ENCODE measurements around the gene GDE1. TPM values are rescaled to one million over a fixed set of nuclear protein-coding genes. Genes with fewer than 3 reads are reported as not detected.

The GDE1 gene
- polyA plus RNA-seq, 2 of the 4 experiments (the other 2 are of a cell fraction), result 54.9 to 85.2 TPM

DNA sequence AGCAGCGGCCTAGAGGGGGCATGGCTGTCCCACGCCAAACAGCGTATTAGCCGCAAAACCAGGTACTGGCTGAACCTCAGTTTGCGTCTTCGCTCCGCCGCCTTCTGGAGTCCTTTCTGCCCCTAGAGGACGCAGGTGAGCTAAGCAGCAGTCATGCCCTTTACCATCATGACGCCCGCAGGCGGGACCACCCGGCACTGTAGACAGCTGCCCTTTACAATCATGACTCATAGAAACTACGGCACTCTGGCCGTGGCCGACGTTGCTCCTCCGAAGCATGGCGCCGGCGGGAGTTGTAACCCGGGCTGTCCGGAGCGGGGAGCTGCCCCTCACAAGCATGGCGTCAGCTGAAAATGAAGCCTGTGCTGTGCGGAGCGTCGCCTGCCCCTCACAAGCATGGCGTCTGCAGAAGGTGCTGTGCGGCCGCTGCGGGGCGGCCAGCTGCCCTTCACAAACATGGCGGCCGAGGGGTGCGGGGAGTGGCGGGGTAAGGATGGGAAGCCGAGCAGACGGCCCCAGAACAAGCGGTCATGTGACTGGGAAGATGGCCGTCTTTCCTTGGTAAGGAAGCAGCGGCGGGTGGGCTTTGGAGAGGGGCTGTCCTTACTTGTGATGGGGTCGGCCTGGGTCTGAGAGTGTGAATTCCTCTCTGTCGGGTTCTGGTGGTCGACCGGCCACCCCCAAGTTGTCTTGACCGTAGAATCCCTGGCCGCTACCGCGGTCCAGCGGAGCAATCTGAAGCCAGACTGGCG is 33.5 kb upstream of the GDE1 start, which contains the start of gene VPS35L (continued):
- TF ChIP-seq PBX3 (IDR thresholded peaks at IDR 0.05) (peak; percentile 64; the same call in 1 of the 2 replicates), RARB (CRISPR knock-in tag; IDR thresholded peaks at IDR 0.05) (no peak), TP53 (CRISPR knock-in tag; IDR thresholded peaks at IDR 0.05) (0 out of 2 replicates have a peak, but pooled peaks have one; percentile 28), CEBPB (IDR thresholded peaks at IDR 0.05) (no peak), RCOR1 (IDR thresholded peaks at IDR 0.05; ENCODE audit: low read depth, low read length) (no peak), FOSB (CRISPR knock-in tag; IDR thresholded peaks at IDR 0.05) (no peak), KDM5A (IDR thresholded peaks at IDR 0.05) (peak; percentile 86), KDM1A (IDR thresholded peaks at IDR 0.05; ENCODE audit: low read depth) (no peak; the same call in 1 of the 2 replicates), EP300 (IDR thresholded peaks at IDR 0.05) (no peak), CTCF (IDR thresholded peaks at IDR 0.05) (peak; percentile 78), FOSL2 (IDR thresholded peaks at IDR 0.05) (peak; percentile 66; the same call in 1 of the 2 replicates), FOSL2 (CRISPR knock-in tag; IDR thresholded peaks at IDR 0.05) (peak; percentile 98)
- TF ChIP-seq, protein P1, sequence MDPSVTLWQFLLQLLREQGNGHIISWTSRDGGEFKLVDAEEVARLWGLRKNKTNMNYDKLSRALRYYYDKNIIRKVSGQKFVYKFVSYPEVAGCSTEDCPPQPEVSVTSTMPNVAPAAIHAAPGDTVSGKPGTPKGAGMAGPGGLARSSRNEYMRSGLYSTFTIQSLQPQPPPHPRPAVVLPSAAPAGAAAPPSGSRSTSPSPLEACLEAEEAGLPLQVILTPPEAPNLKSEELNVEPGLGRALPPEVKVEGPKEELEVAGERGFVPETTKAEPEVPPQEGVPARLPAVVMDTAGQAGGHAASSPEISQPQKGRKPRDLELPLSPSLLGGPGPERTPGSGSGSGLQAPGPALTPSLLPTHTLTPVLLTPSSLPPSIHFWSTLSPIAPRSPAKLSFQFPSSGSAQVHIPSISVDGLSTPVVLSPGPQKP (IDR thresholded peaks at IDR 0.05; ENCODE audit: low read depth, low read length), result no peak

DNA sequence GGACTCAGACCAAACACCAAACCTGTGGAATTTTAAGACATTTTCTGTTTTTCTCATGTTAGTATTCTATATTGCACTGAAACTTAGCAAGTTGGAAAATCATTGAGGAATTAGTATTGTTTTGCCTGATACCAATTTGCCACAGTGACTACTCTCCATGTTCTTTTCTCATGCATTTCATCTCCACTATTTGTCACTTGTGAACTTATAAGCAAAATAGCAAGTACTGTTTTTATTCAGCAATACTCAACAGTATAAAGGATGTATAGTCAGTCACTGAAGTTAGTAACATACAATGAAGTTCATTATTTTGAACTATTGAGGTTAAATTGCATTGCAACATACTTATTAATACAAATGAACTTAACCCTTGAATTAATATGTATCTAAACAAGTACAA is 27.8 kb upstream of the GDE1 start:
- DNase-seq (ENCODE audit: low read depth in 1 of 2, low spot score in 1 of 2) (no peak), FAIRE-seq (peak; percentile 80), ATAC-seq (no peak)
- H3K4me1 ChIP-seq, result 0 out of 3 replicates have a peak, but pooled peaks cover 3% of the 10 kb centered on the region
- CTCF ChIA-PET, result interaction anchor here (0.5 to 2.3 kb wide), 3 partner anchors 9 to 481 kb away, joined by 3 to 5 read pairs (median 4); no protein-coding TSS in a partner anchor
- H3K4me2 ChIP-seq, result no peak overlapping the region
- POLR2A ChIA-PET, result no interaction called here
- TF ChIP-seq CTCF (IDR thresholded peaks at IDR 0.05) (no peak), HOXB13 (CRISPR knock-in tag; IDR thresholded peaks at IDR 0.05; ENCODE audit: low read depth) (no peak)
- no peak overlapping the region for H3K4me3 ChIP-seq
- no peaks in the 10 kb centered on the region for H3K9me3 ChIP-seq
- no peak overlapping the region for H3K27ac ChIP-seq

DNA sequence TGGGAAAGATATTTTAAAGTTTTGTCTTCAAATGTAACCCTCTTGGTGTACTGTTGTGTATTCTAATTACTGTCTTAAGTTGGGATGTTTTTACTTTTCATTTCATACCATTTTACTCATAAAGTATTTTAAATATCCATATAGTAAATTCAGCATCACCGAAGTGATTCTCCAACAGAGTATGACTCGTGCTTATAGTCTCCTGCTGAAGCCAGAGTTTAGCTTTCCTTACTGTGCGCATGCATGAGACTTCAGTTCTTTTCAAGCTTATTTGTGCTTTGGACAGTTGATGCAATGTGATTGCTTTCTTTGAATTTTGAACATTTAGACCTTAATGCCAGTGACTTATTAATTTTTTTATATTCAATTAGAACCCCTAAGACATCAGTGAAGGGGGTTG is 26.2 kb upstream of the GDE1 start:
- Histone ChIP-seq H3K4me1 (no peaks in the 10 kb centered on the region), H3K9me3 (no peaks in the 10 kb centered on the region), H3K27ac (no peak overlapping the region), H3K4me2 (no peak overlapping the region), H3K4me3 (no peak overlapping the region)
- DNase-seq (ENCODE audit: low read depth in 1 of 2, low spot score in 1 of 2), result no peak
- TF ChIP-seq CEBPB (IDR thresholded peaks at IDR 0.05) (no peak), NFE2L2 (conservative IDR thresholded peaks at IDR 0.05; ENCODE audit: low read length) (no peak), JUNB (IDR thresholded peaks at IDR 0.05) (no peak), NR3C1 (IDR thresholded peaks at IDR 0.05) (no peak), RAD21 (conservative IDR thresholded peaks at IDR 0.05 in 1 of 2, IDR thresholded peaks at IDR 0.05 in 1 of 2) (no peak), USF2 (IDR thresholded peaks at IDR 0.05) (no peak), KDM1A (IDR thresholded peaks at IDR 0.05; ENCODE audit: low read depth) (no peak), ZFP36 (IDR thresholded peaks at IDR 0.05; ENCODE audit: borderline replicate concordance, partially characterized antibody) (no peak), CHD2 (IDR thresholded peaks at IDR 0.05; ENCODE audit: low read length, partially characterized antibody) (no peak), RARB (CRISPR knock-in tag; IDR thresholded peaks at IDR 0.05) (no peak), HEYL (CRISPR knock-in tag; IDR thresholded peaks at IDR 0.05) (no peak), RFX5 (IDR thresholded peaks at IDR 0.05) (no peak), EP300 (IDR thresholded peaks at IDR 0.05) (no peak), MYC (IDR thresholded peaks at IDR 0.05; ENCODE audit: borderline replicate concordance, low read length) (no peak), ZNF302 (CRISPR knock-in tag; IDR thresholded peaks at IDR 0.05) (no peak), FOSL2 (IDR thresholded peaks at IDR 0.05) (no peak), FOSL2 (CRISPR knock-in tag; IDR thresholded peaks at IDR 0.05) (no peak)
- TF ChIP-seq, protein P2, sequence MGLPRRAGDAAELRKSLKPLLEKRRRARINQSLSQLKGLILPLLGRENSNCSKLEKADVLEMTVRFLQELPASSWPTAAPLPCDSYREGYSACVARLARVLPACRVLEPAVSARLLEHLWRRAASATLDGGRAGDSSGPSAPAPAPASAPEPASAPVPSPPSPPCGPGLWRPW (IDR thresholded peaks at IDR 0.05), result no peak
- TF ChIP-seq, protein P3, sequence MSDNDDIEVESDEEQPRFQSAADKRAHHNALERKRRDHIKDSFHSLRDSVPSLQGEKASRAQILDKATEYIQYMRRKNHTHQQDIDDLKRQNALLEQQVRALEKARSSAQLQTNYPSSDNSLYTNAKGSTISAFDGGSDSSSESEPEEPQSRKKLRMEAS (IDR thresholded peaks at IDR 0.05), result no peak
- WGBS (ENCODE audit: missing lambda C conversion rate), result 92% methylated on average over 3 of the region's 3 CpGs
- no peak for ATAC-seq
- CTCF ChIA-PET, result no interaction called here
- POLR2A ChIA-PET, result no interaction called here
- no peak for FAIRE-seq

Data from A549 (cell line).